Liver (tissue), 9 donors: ENCODE results near the gene STIM2. TPM values are rescaled to one million over a fixed set of nuclear protein-coding genes. Genes with fewer than 3 reads are reported as not detected.

ENCODE experiments used
- DNase-seq: peaks from one replicate; pipeline ENCODE4 v3.0.0-alpha.2; 2017; ENCODE audit warnings: low spot score
- H3K27ac ChIP-seq, 2 donors: one replicate each; pipeline ENCODE4 v1.7.0; 2013; ENCODE audit warnings: inconsistent platforms in 2 of 2, low read length in 2 of 2, control low read depth in 1 of 2, low read depth in 1 of 2, mild to moderate bottlenecking in 1 of 2
- H3K27me3 ChIP-seq, 4 donors: one replicate each; pipeline versions ENCODE4 v1.6.1 to v1.7.0; 2013; ENCODE audit warnings: low read length in 3 of 4, inconsistent platforms in 1 of 4, mild to moderate bottlenecking in 1 of 4, moderate library complexity in 1 of 4; ENCODE audit not compliant: control insufficient read depth in 4 of 4, insufficient read depth in 4 of 4
- H3K36me3 ChIP-seq, 4 donors: one replicate each; pipeline versions ENCODE4 v1.6.1 to v1.7.0; 2013; ENCODE audit warnings: low read length in 3 of 4, mild to moderate bottlenecking in 3 of 4, low read depth in 1 of 4, moderate library complexity in 1 of 4; ENCODE audit not compliant: control insufficient read depth in 4 of 4, insufficient read depth in 3 of 4
- H3K4me1 ChIP-seq, 4 donors: one replicate each; pipeline versions ENCODE4 v1.6.1 to v1.7.0; 2013; ENCODE audit warnings: low read length in 3 of 4, mild to moderate bottlenecking in 3 of 4, moderate library complexity in 1 of 4; ENCODE audit not compliant: control insufficient read depth in 4 of 4, insufficient read depth in 4 of 4
- H3K4me3 ChIP-seq, 3 donors: one replicate each; pipeline versions ENCODE4 v1.6.1 to v1.7.0; 2013; ENCODE audit warnings: low read length in 3 of 3, control low read depth in 1 of 3, low read depth in 1 of 3, mild to moderate bottlenecking in 1 of 3
- H3K9ac ChIP-seq, 2 donors: one replicate each; pipeline ENCODE4 v1.7.0; 2013; ENCODE audit warnings: low read length in 2 of 2, mild to moderate bottlenecking in 2 of 2, moderate library complexity in 2 of 2, control low read depth in 1 of 2, low read depth in 1 of 2
- H3K9me3 ChIP-seq, 4 donors: one replicate each; pipeline versions ENCODE4 v1.6.1 to v1.7.0; 2013; ENCODE audit warnings: low read length in 3 of 4; ENCODE audit not compliant: control insufficient read depth in 4 of 4
- ATF3 ChIP-seq: IDR thresholded peaks from 2 replicates; pipeline ENCODE4 v1.6.1; 2016; ENCODE audit warnings: antibody characterized with exemption
- CTCF ChIP-seq: fragments of 150-350 bp; IDR thresholded peaks from 2 replicates; pipeline ENCODE4 v1.5.1; 2017; ENCODE audit warnings: improper control_type of control experiment, low read depth, low read length; ENCODE audit not compliant: missing input control
- EGR1 ChIP-seq, 2 donors: IDR thresholded peaks; 2 replicates each; pipeline ENCODE4 v1.6.1; 2016 to 2018; ENCODE audit warnings: antibody characterized with exemption in 2 of 2, low read depth in 2 of 2
- FOXA1 ChIP-seq: IDR thresholded peaks from 2 replicates; pipeline ENCODE4 v1.6.1; 2016; ENCODE audit warnings: antibody characterized with exemption
- FOXA2 ChIP-seq: IDR thresholded peaks from 2 replicates; pipeline ENCODE4 v1.6.1; 2016; ENCODE audit warnings: antibody characterized with exemption
- GABPA ChIP-seq, 2 donors: IDR thresholded peaks in 1 of 2; conservative IDR thresholded peaks in 1 of 2; 2 replicates each; pipeline ENCODE4 v1.6.1; 2016; ENCODE audit warnings: antibody characterized with exemption in 2 of 2, mild to moderate bottlenecking in 1 of 2, moderate library complexity in 1 of 2
- HNF4A ChIP-seq, 2 donors: conservative IDR thresholded peaks; 2 replicates each; pipeline ENCODE4 v1.6.1; 2016; ENCODE audit warnings: antibody characterized with exemption in 2 of 2, mild to moderate bottlenecking in 2 of 2
- HNF4G ChIP-seq: IDR thresholded peaks from 2 replicates; pipeline ENCODE4 v1.6.1; 2016; ENCODE audit warnings: antibody characterized with exemption
- JUND ChIP-seq, 2 donors: IDR thresholded peaks; 2 replicates each; pipeline ENCODE4 v1.6.1; 2016; ENCODE audit warnings: antibody characterized with exemption in 2 of 2
- MAX ChIP-seq: IDR thresholded peaks from 2 replicates; pipeline ENCODE4 v1.6.1; 2016; ENCODE audit warnings: antibody characterized with exemption
- NR2F2 ChIP-seq: IDR thresholded peaks from 2 replicates; pipeline ENCODE4 v1.6.1; 2016; ENCODE audit warnings: antibody characterized with exemption
- RAD21 ChIP-seq, 2 donors: IDR thresholded peaks; 2 replicates each; pipeline ENCODE4 v1.6.1; 2016; ENCODE audit warnings: antibody characterized with exemption in 2 of 2, mild to moderate bottlenecking in 2 of 2
- RXRA ChIP-seq, 2 donors: IDR thresholded peaks; 2 replicates each; pipeline ENCODE4 v1.6.1; 2017 to 2018; ENCODE audit warnings: antibody characterized with exemption in 2 of 2, mild to moderate bottlenecking in 1 of 2
- SP1 ChIP-seq: IDR thresholded peaks from 2 replicates; pipeline ENCODE4 v1.6.1; 2018; ENCODE audit warnings: antibody characterized with exemption, mild to moderate bottlenecking
- TAF1 ChIP-seq: conservative IDR thresholded peaks from 2 replicates; pipeline ENCODE4 v1.6.1; 2016; ENCODE audit warnings: antibody characterized with exemption, mild to moderate bottlenecking
- YY1 ChIP-seq: IDR thresholded peaks from 2 replicates; pipeline ENCODE4 v1.6.1; 2016; ENCODE audit warnings: antibody characterized with exemption, mild to moderate bottlenecking
- ZBTB33 ChIP-seq: IDR thresholded peaks from 2 replicates; pipeline ENCODE4 v1.6.1; 2016; ENCODE audit warnings: antibody characterized with exemption
- WGBS: extraction: QIAGEN DNeasy Blood & Tissue Kit; methylation state at CpG from one replicate; pipeline ENCODE4 v1.1.7; 2013; 5-methylcytosine and 5-hydroxymethylcytosine counted together
- polyA plus RNA-seq, 2 donors: library from polyadenylated mRNA; stranded (reverse) in 1 of 2; unstranded in 1 of 2; fragments of 200-250 nt in 1 of 2; fragments of >200 nt in 1 of 2; fragmentation: Nextera tagmentation in 1 of 2; extraction: Ambion mirVana in 1 of 2; gene quantifications; one replicate each; pipeline versions ENCODE4 v1.2.1 to v1.2.3, GENCODE V29; 2013 to 2015
- total RNA-seq, 2 donors: library from RNA; depleted of rRNA; stranded (reverse); fragments of >200 nt; gene quantifications; one replicate each; pipeline ENCODE4 v1.2.3, GENCODE V29; 2014
- donor health status: healthy.
- donor health status: healthy.
- donor health status: healthy.
- donor health status: healthy.
- donor health status: healthy.

STIM2 gene
- total and polyA plus RNA-seq, 4 donors: 5.4 to 11.1 (median 6.9) TPM

- no peaks in the 10 kb centered on the region for H3K36me3 ChIP-seq
- no peaks in the 10 kb centered on the region for H3K9me3 ChIP-seq
- 88% methylated on average over 16 of the region's 16 CpGs for WGBS
- H3K4me1 ChIP-seq: no peaks in the 10 kb centered on the region
- no peak overlapping the region for H3K9ac ChIP-seq
- H3K4me3 ChIP-seq: no peak overlapping the region
- no peak for TF ChIP-seq NR2F2
- TF ChIP-seq TAF1: no peak
- no peak for TF ChIP-seq HNF4A (conservative IDR thresholded peaks at IDR 0.05)
- TF ChIP-seq RAD21 (IDR thresholded peaks at IDR 0.05): no peak
- TF ChIP-seq FOXA1: no peak
- no peak for TF ChIP-seq RXRA (IDR thresholded peaks at IDR 0.05)
- no peak for TF ChIP-seq MAX
- no peak overlapping the region for H3K27ac ChIP-seq
- H3K27me3 ChIP-seq: peaks cover 0 to 4% (median 0%) of the 10 kb centered on the region in 4 donors
- DNase-seq: no peak
These were observed 195.6 kb downstream of the STIM2 start for GRCh38 chr4:27056281-27056680.

GRCh38 chr4:27057053-27057452 is 196.4 kb downstream of the STIM2 start:
- Histone ChIP-seq H3K4me3 (no peak overlapping the region), H3K27me3 (peaks cover 0 to 7% (median 0%) of the 10 kb centered on the region in 4 donors), H3K4me1 (no peaks in the 10 kb centered on the region), H3K9me3 (no peaks in the 10 kb centered on the region), H3K9ac (no peak overlapping the region), H3K36me3 (no peaks in the 10 kb centered on the region), H3K27ac (no peak overlapping the region)
- TF ChIP-seq FOXA1 (no peak), FOXA2 (no peak), ATF3 (no peak), RXRA (IDR thresholded peaks at IDR 0.05) (no peak), GABPA (IDR thresholded peaks at IDR 0.05 in 1 of 2, conservative IDR thresholded peaks at IDR 0.05 in 1 of 2) (no peak), CTCF (no peak), MAX (no peak), ZBTB33 (no peak), HNF4G (no peak), HNF4A (conservative IDR thresholded peaks at IDR 0.05) (no peak), TAF1 (no peak), EGR1 (IDR thresholded peaks at IDR 0.05; ENCODE audit: low read depth in 2 of 2) (no peak), JUND (IDR thresholded peaks at IDR 0.05) (no peak), NR2F2 (no peak), RAD21 (IDR thresholded peaks at IDR 0.05) (no peak), SP1 (no peak), YY1 (no peak)
- no peak for DNase-seq
- WGBS: 82% methylated on average over 10 of the region's 10 CpGs
